Heart right ventricle (tissue), 16 donors: Measurements from ENCODE around the gene SCP2D1. TPM values are rescaled to one million over a fixed set of nuclear protein-coding genes. Genes with fewer than 3 reads are reported as not detected.

Experiments
- ATAC-seq, 8 donors: fragments of 200-7000 bp; cut with Tn5 transposase; one replicate each; pipeline ENCODE4 v1.9.1; 2020; ENCODE audit warnings: mild to moderate bottlenecking in 8 of 8, moderate library complexity in 8 of 8, moderate number of reproducible peaks in 1 of 8
- DNase-seq, 2 donors: peaks; one replicate each; pipeline ENCODE4 v3.0.0-alpha.2; 2020
- H3K27ac ChIP-seq, 10 donors: fragments of 200-600 bp; sonication (generic) in 2 of 10; one replicate each; pipeline versions ENCODE4 v1.5.0 to v1.8.0; 2020 to 2022; ENCODE audit warnings: mild to moderate bottlenecking in 3 of 10
- H3K27me3 ChIP-seq, 7 donors: fragments of 200-600 bp; one replicate each; pipeline ENCODE4 v1.8.0; 2021 to 2022; ENCODE audit warnings: mild to moderate bottlenecking in 2 of 7
- H3K36me3 ChIP-seq, 9 donors: fragments of 200-600 bp; sonication (generic) in 1 of 9; one replicate each; pipeline versions ENCODE4 v1.5.0 to v1.8.0; 2020 to 2022; ENCODE audit warnings: mild to moderate bottlenecking in 2 of 9
- H3K4me1 ChIP-seq, 9 donors: fragments of 200-600 bp; sonication (generic) in 1 of 9; one replicate each; pipeline versions ENCODE4 v1.5.0 to v1.8.0; 2020 to 2022; ENCODE audit warnings: mild to moderate bottlenecking in 4 of 9
- H3K4me3 ChIP-seq, 10 donors: fragments of 200-600 bp; sonication (generic) in 2 of 10; one replicate each; pipeline versions ENCODE4 v1.5.0 to v1.8.0; 2020 to 2022; ENCODE audit warnings: mild to moderate bottlenecking in 7 of 10, moderate library complexity in 2 of 10
- H3K9me3 ChIP-seq, 11 donors: fragments of 200-600 bp in 10 of 11; sonication (generic) in 2 of 11; one replicate each; pipeline versions ENCODE4 v1.5.0 to v1.8.0; 2013 to 2022; ENCODE audit warnings: mild to moderate bottlenecking in 2 of 11, control low read depth in 1 of 11, moderate library complexity in 1 of 11
- WGBS, 2 donors: extraction: QIAGEN DNeasy Blood & Tissue Kit; methylation state at CpG; one replicate each; pipeline ENCODE4 v1.1.7; 2013; ENCODE audit warnings: inconsistent platforms in 1 of 2; 5-methylcytosine and 5-hydroxymethylcytosine counted together
- intact Hi-C, 10 donors: fragments of 100-400 bp; cut with DNase I; formaldehyde crosslinking; loops; one replicate each; pipeline versions ENCODE4 v1.11.1 to v1.14.2; 2022
- long read RNA-seq, 3 donors: library from polyadenylated mRNA; unstranded; transcript quantifications; one replicate each; pipeline ENCODE4 v2.0.0, GENCODE V29; 2020 to 2021
- polyA plus RNA-seq, 2 donors: library from polyadenylated mRNA; stranded (reverse); fragments of 200-250 nt; gene quantifications; one replicate each; pipeline ENCODE4 v1.2.3, GENCODE V29; 2013
- total RNA-seq, 10 donors: library from RNA; stranded (reverse); fragmentation: NEBNext Ultra II Directional in 3 of 10; extraction: Animal tissue kit (Norgen Biotek cat#: 25700) in 3 of 10; gene quantifications; one replicate each; pipeline versions ENCODE4 v1.2.1 to v1.2.4, GENCODE V29; 2021 to 2023
- TF ChIP-seq, protein P1 (sequence below), 9 donors: fragments of 200-600 bp; sonication (generic) in 2 of 9; IDR thresholded peaks; one replicate each; pipeline versions ENCODE4 v1.5.0 to v1.8.0; 2021 to 2022; ENCODE audit warnings: antibody characterized with exemption in 9 of 9, mild to moderate bottlenecking in 5 of 9, moderate library complexity in 1 of 9
- donor health status: Arrhythmogenic right ventricular cardiomyopathy.
- donor health status: ischemic (EF 13 %, LVEDD 7.1; RV severe dilation, severe dysfunction).
- donor health status: healthy with polysubstance abuse.
- donor health status: DM: no; HTN: yes; CAD: no.
- donor health status: DM: no; HTN: no; CAD: no.
- donor health status: ischemic (EF 25% LVEDD 6.9; RV normal size, moderate dysfunction).
- donor health status: ischemic (EF 25% LVEDD 5.7; RV mildly dilated, moderate dysfunction).
- donor health status: healthy.
- donor health status: DM: yes; HTN: yes; CAD: no.
- donor health status: Ischemic cardiomyopathy.
- donor health status: ischemic (EF 35%, LVEDD 5.7; RV mildly dilated, moderate dysfunction).
- donor health status: nonischemic (EF 11% LVEDD 7.7; RV severe dilation, severe dysfunction).
- donor health status: DM: yes; HTN: yes; CAD: no.
- donor health status: PGD.
- donor health status: ischemic (EF 29% LVEDD 5.4; RV normal size, mild dysfunction).
- donor health status: nonischemic (EF 23%, LVEDD 6.1; RV moderate dilation, normal function).

Gene SCP2D1
- total RNA-seq (under 1 TPM in 1 of 10 donors, not detected in 9; 0.45 TPM), polyA plus RNA-seq (not detected)
- long read RNA-seq, donor 1, result 0 reads
- long read RNA-seq, donor 2, result 0 reads
- long read RNA-seq, donor 3, result 0 reads

GRCh38 chr20:18813483-18813882 is at the start of gene SCP2D1:
Gene SCP2D1, plus strand, starts transcription at chr20:18813783. Its CDS starts 33 bp downstream, at chr20:18813816.
- TF ChIP-seq, protein P1, sequence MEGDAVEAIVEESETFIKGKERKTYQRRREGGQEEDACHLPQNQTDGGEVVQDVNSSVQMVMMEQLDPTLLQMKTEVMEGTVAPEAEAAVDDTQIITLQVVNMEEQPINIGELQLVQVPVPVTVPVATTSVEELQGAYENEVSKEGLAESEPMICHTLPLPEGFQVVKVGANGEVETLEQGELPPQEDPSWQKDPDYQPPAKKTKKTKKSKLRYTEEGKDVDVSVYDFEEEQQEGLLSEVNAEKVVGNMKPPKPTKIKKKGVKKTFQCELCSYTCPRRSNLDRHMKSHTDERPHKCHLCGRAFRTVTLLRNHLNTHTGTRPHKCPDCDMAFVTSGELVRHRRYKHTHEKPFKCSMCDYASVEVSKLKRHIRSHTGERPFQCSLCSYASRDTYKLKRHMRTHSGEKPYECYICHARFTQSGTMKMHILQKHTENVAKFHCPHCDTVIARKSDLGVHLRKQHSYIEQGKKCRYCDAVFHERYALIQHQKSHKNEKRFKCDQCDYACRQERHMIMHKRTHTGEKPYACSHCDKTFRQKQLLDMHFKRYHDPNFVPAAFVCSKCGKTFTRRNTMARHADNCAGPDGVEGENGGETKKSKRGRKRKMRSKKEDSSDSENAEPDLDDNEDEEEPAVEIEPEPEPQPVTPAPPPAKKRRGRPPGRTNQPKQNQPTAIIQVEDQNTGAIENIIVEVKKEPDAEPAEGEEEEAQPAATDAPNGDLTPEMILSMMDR (IDR thresholded peaks at IDR 0.05), result no peak
- Histone ChIP-seq H3K27ac (no peak within 1 kb of the TSS), H3K4me3 (no peak within 1 kb of the TSS), H3K36me3 (no peaks in the 10 kb centered on the region), H3K27me3 (no peaks in the 10 kb centered on the region), H3K9me3 (no peaks in the 10 kb centered on the region), H3K4me1 (no peaks in the 10 kb centered on the region)
- intact Hi-C loops, result no loop called here
- ATAC-seq, result no peak
- no peak for DNase-seq
- WGBS, 2 donors, result 42 to 55% methylated on average over 3 of the region's 3 CpGs

GRCh38 chr20:18767676-18768075 is 45.9 kb upstream of the SCP2D1 start:
- H3K4me1 ChIP-seq, result no peaks in the 10 kb centered on the region
- no peak overlapping the region for H3K4me3 ChIP-seq
- 62 to 64% methylated on average over 5 of the region's 5 CpGs for WGBS, 2 donors
- no peak overlapping the region for H3K27ac ChIP-seq
- ATAC-seq (no peak), DNase-seq (no peak)
- no peaks in the 10 kb centered on the region for H3K27me3 ChIP-seq
- peaks cover 0 to 2% (median 0%) of the 10 kb centered on the region in 11 donors for H3K9me3 ChIP-seq
- TF ChIP-seq, protein P1 (IDR thresholded peaks at IDR 0.05), result no peak
- peaks cover 0 to 16% (median 0%) of the 10 kb centered on the region in 9 donors for H3K36me3 ChIP-seq
- intact Hi-C loops, result no loop called here

- Histone ChIP-seq H3K27me3 (no peaks in the 10 kb centered on the region), H3K9me3 (no peaks in the 10 kb centered on the region), H3K4me1 (no peaks in the 10 kb centered on the region), H3K4me3 (no peak overlapping the region), H3K27ac (no peak overlapping the region), H3K36me3 (no peaks in the 10 kb centered on the region)
- TF ChIP-seq, protein P1 (IDR thresholded peaks at IDR 0.05), result no peak
- intact Hi-C loops, result no loop called here
- 91 to 98% methylated on average over 1 of the region's 1 CpG for WGBS, 2 donors
- ATAC-seq, result no peak
- no peak for DNase-seq
Measured at GRCh38 chr20:18773566-18773965, 40.0 kb upstream of the SCP2D1 start.

GRCh38 chr20:18774207-18774606 is 39.4 kb upstream of the SCP2D1 start:
- ATAC-seq (no peak), DNase-seq (no peak)
- Histone ChIP-seq H3K36me3 (no peaks in the 10 kb centered on the region), H3K9me3 (no peaks in the 10 kb centered on the region), H3K27me3 (no peaks in the 10 kb centered on the region), H3K4me1 (no peaks in the 10 kb centered on the region), H3K4me3 (no peak overlapping the region), H3K27ac (no peak overlapping the region)
- intact Hi-C loops, result no loop called here
- TF ChIP-seq, protein P1 (IDR thresholded peaks at IDR 0.05), result no peak
- WGBS, 2 donors, result 77 to 81% methylated on average over 2 of the region's 2 CpGs
